Osteocyte (in vitro differentiated cells): ENCODE results near the gene EIF2B5. TPM values are rescaled to one million over a fixed set of nuclear protein-coding genes. Genes with fewer than 3 reads are reported as not detected.
A peak's percentile ranks its signal among the peaks of the same experiment; 100 is the strongest.
"Not testable (repeated sequence)": the region's sequence is repeated elsewhere in the genome, so short reads cannot be mapped to it uniquely, and the experiment has no call there.

Experiments used
- DNase-seq: peaks from one replicate; pipeline ENCODE4 v3.0.0; 2021; ENCODE audit warnings: mixed read lengths; ENCODE audit not compliant: unreplicated experiment; ENCODE audit errors: extremely low spot score
- H3K27ac Mint-ChIP-seq: one replicate; pipeline ENCODE4 v1.8.0; 2021; ENCODE audit warnings: mild to moderate bottlenecking, mixed read lengths; ENCODE audit not compliant: unreplicated experiment
- H3K27me3 Mint-ChIP-seq: one replicate; pipeline ENCODE4 v1.8.0; 2021; ENCODE audit warnings: mixed read lengths; ENCODE audit not compliant: unreplicated experiment
- H3K36me3 Mint-ChIP-seq: one replicate; pipeline ENCODE4 v1.8.0; 2021; ENCODE audit warnings: mixed read lengths; ENCODE audit not compliant: unreplicated experiment
- H3K4me1 Mint-ChIP-seq: one replicate; pipeline ENCODE4 v1.8.0; 2021; ENCODE audit warnings: mixed read lengths; ENCODE audit not compliant: unreplicated experiment
- H3K4me3 Mint-ChIP-seq: one replicate; pipeline ENCODE4 v1.8.0; 2021; ENCODE audit warnings: mild to moderate bottlenecking, moderate library complexity, mixed read lengths; ENCODE audit not compliant: unreplicated experiment
- H3K9me3 Mint-ChIP-seq: one replicate; pipeline ENCODE4 v1.8.0; 2021; ENCODE audit warnings: mixed read lengths; ENCODE audit not compliant: unreplicated experiment
- total RNA-seq: library from RNA; stranded (reverse); gene quantifications from 2 replicates; pipeline ENCODE4 v1.2.1, GENCODE V29; 2021
- TF ChIP-seq, protein P1 (sequence below): fragments of 200-600 bp; sonication (generic); IDR thresholded peaks from 2 replicates; pipeline ENCODE4 v1.5.0; 2021; ENCODE audit warnings: antibody characterized with exemption, mild to moderate bottlenecking, moderate library complexity

The EIF2B5 gene
- total RNA-seq, 1 donor from 2014 or later = 30.3 TPM

DNA sequence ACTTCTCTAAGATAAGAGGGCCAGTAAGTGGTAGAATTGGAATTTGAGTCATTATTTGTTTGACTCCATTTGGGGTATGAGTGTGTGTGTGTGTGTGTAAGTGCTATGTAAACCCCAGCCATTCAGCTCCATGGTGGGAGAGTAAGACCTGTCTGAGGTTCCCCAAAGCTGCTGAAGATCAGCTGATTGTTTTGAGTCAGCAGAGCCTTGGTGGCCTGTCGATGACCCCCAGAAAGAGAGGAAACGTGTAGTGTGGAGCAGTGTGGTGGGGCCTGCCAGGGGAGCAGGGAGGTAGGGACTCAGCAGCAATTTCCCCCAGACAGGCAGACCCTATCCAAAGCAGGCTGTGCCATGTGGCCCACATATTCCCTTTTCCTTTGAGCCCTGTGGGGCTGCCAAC lies 25.3 kb downstream of the EIF2B5 start:
- Mint-ChIP-seq H3K4me1 (peaks cover 38% of the 10 kb centered on the region), H3K27ac (peak overlapping the region; percentile 74), H3K36me3 (peaks cover 22% of the 10 kb centered on the region), H3K27me3 (no peaks in the 10 kb centered on the region), H3K9me3 (no peaks in the 10 kb centered on the region), H3K4me3 (no peak overlapping the region)
- no peak for DNase-seq
- TF ChIP-seq, protein P1, sequence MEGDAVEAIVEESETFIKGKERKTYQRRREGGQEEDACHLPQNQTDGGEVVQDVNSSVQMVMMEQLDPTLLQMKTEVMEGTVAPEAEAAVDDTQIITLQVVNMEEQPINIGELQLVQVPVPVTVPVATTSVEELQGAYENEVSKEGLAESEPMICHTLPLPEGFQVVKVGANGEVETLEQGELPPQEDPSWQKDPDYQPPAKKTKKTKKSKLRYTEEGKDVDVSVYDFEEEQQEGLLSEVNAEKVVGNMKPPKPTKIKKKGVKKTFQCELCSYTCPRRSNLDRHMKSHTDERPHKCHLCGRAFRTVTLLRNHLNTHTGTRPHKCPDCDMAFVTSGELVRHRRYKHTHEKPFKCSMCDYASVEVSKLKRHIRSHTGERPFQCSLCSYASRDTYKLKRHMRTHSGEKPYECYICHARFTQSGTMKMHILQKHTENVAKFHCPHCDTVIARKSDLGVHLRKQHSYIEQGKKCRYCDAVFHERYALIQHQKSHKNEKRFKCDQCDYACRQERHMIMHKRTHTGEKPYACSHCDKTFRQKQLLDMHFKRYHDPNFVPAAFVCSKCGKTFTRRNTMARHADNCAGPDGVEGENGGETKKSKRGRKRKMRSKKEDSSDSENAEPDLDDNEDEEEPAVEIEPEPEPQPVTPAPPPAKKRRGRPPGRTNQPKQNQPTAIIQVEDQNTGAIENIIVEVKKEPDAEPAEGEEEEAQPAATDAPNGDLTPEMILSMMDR = no peak

DNA sequence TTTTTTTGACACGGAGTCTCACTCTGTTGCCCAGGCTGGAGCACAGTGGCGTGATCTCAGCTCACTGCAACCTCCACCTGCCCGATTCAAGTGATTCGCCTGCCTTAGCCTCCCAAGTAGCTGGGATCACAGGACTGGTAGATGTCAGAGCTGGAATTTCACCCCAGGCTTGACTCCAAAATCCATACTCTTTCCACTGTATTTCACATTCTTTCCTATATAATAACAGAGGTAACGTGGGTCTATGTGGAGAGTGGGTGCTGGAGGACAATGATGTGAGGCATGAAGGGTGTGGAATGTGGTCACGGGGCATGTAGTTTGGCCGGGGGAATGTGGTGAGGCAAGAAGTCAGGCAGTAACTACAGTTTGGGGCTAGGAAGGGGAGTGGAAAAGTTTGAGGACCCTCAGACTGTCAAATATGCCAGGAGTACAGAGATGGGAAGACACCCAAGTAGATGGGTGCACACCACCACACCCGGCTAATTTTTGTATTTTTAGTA lies 27.5 kb downstream of the EIF2B5 start:
- H3K27me3 Mint-ChIP-seq, H3K4me3 Mint-ChIP-seq, DNase-seq, H3K27ac Mint-ChIP-seq, H3K9me3 Mint-ChIP-seq: not testable (repeated sequence)
- Mint-ChIP-seq H3K36me3 (peaks cover 28% of the 10 kb centered on the region), H3K4me1 (peaks cover 34% of the 10 kb centered on the region)

DNA sequence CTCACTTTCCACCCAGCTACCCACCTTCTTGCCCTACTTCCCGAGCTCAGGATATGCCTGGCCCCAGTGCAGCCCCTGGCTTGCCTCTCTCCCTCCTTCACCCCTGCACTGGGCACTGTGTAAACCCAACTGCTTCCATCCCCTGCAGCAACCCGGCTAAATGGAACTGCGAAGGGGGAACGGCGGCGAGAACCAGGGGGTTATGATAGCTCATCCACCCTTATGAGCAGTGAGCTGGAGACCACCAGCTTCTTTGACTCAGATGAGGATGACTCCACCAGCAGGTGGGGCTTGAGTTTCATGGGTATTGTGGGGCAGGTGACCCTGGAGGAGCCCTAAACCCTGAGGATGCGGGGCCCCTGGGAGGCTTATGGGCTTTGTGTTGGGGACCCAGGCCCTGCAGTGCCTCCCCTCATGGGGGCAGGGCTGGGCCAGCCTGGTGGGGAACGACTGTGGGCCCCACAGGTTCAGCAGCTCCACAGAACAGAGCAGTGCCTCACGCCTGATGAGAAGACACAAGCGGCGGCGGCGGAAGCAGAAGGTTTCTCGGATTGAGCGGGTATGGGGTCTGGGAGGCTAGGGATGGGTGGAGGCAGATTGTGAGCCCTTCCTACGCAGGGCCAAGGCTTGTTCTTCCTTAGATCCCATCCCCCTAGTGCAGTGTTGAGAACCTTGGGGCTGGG lies 29.6 kb downstream of the EIF2B5 start:
- H3K4me3 Mint-ChIP-seq = no peak overlapping the region
- peaks cover 30% of the 10 kb centered on the region for H3K36me3 Mint-ChIP-seq
- peaks cover 41% of the 10 kb centered on the region for H3K4me1 Mint-ChIP-seq
- TF ChIP-seq, protein P1 = no peak
- no peak for DNase-seq
- H3K27ac Mint-ChIP-seq = no peak overlapping the region
- no peaks in the 10 kb centered on the region for H3K27me3 Mint-ChIP-seq
- H3K9me3 Mint-ChIP-seq = no peaks in the 10 kb centered on the region

DNA sequence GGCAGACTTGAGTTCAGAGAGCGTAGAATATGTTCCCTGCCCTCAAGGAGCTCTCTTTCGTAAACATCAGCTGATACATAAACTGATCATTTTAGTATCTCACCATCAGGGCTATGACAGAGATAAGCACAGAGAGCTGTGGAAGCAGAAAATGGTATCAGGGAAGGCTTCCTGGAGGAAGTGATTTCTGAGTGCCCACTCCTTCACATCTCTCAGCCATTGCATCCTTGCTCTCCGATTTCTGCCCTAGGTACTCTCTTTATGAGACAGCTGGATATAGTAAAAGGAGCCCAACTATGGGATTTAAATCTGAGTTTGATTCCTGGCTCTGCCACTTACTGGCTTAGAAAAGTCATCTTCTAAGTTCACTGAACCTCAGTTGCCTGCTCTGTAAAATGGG lies 30.4 kb downstream of the EIF2B5 start:
- Mint-ChIP-seq H3K9me3 (no peaks in the 10 kb centered on the region), H3K4me3 (no peak overlapping the region), H3K27me3 (no peaks in the 10 kb centered on the region), H3K4me1 (peaks cover 35% of the 10 kb centered on the region), H3K27ac (no peak overlapping the region), H3K36me3 (peaks cover 30% of the 10 kb centered on the region)
- TF ChIP-seq, protein P1 = no peak
- no peak for DNase-seq

DNA sequence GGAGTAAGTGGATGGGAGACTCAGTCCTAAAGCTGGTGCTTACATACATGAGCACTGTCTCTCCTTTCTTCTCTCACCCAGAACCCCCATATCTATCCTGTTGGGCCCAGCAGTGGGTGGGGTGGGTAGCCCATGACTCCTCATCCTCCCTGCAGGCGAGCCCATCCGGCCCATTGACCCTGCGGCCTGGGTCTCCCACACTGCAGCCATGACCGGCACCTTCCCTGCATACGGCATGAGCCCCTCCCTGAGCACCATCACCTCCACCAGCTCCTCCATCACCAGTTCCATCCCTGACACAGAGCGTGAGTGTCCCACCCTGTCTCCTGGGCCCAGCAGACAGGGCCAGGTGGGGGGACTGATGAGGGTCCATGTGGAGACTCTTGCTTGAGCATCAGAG lies 31.5 kb downstream of the EIF2B5 start:
- H3K27ac Mint-ChIP-seq = no peak overlapping the region

More for the DNA sequence above, 31.5 kb downstream of the EIF2B5 start:
- no peak for DNase-seq
- Mint-ChIP-seq H3K9me3 (no peaks in the 10 kb centered on the region), H3K27me3 (no peaks in the 10 kb centered on the region), H3K4me1 (peaks cover 36% of the 10 kb centered on the region), H3K4me3 (no peak overlapping the region), H3K36me3 (peaks cover 39% of the 10 kb centered on the region)
- TF ChIP-seq, protein P1 = no peak
